ENCODE measurements around the gene MEA1.

MEA1 gene

DNA sequence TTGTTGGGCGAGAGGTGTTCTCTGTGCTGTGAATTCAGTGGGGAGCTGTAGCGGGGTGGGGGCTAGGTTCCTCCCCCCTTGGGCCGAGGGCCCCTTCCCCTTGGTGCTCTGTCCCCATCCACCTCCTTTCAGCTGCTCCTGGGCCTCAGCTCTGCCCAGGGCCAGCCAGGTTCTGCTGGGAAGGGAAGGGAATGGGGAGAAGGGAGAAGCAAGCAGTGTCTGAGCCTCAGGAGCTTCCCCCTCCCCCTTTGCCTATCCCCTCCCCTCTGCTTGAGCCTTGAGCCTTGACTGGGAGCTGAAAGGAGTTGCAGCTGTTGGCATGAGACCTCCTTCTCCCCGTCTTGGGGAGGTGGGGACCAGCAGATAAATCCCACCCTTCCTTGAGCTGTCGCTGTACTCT lies 7.1 kb upstream of the MEA1 start (continued):
- TF ChIP-seq, protein P1, sequence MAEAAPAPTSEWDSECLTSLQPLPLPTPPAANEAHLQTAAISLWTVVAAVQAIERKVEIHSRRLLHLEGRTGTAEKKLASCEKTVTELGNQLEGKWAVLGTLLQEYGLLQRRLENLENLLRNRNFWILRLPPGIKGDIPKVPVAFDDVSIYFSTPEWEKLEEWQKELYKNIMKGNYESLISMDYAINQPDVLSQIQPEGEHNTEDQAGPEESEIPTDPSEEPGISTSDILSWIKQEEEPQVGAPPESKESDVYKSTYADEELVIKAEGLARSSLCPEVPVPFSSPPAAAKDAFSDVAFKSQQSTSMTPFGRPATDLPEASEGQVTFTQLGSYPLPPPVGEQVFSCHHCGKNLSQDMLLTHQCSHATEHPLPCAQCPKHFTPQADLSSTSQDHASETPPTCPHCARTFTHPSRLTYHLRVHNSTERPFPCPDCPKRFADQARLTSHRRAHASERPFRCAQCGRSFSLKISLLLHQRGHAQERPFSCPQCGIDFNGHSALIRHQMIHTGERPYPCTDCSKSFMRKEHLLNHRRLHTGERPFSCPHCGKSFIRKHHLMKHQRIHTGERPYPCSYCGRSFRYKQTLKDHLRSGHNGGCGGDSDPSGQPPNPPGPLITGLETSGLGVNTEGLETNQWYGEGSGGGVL (tag by site-specific recombination; IDR thresholded peaks at IDR 0.05) = peak; percentile 68; the same call in 1 of the 2 replicates
- TF ChIP-seq ZNF366 (tag by site-specific recombination; conservative IDR thresholded peaks at IDR 0.05) = 0 out of 2 replicates have a peak, but pooled peaks have one; percentile 19
- no peak for TF ChIP-seq ZNF629 (tag by site-specific recombination; IDR thresholded peaks at IDR 0.05)
- peak; percentile 49; the same call in 1 of the 2 replicates for TF ChIP-seq GLIS2 (tag by site-specific recombination; IDR thresholded peaks at IDR 0.05)
- TF ChIP-seq ZFP3 (tag by site-specific recombination; IDR thresholded peaks at IDR 0.05; ENCODE audit: low read depth) = no peak
- no peak for TF ChIP-seq PRDM6 (tag by site-specific recombination; IDR thresholded peaks at IDR 0.05)
- TF ChIP-seq ZBTB17 (tag by site-specific recombination; IDR thresholded peaks at IDR 0.05) = peak; percentile 57
- TF ChIP-seq ZBTB6 (tag by site-specific recombination; IDR thresholded peaks at IDR 0.05) = peak; percentile 76
- TF ChIP-seq SP2 (tag by site-specific recombination; IDR thresholded peaks at IDR 0.05) = peak; percentile 62; the same call in 1 of the 2 replicates
- no peak for TF ChIP-seq ZNF140 (tag by site-specific recombination; IDR thresholded peaks at IDR 0.05)
- TF ChIP-seq ZXDB (tag by site-specific recombination; IDR thresholded peaks at IDR 0.05) = no peak

DNA sequence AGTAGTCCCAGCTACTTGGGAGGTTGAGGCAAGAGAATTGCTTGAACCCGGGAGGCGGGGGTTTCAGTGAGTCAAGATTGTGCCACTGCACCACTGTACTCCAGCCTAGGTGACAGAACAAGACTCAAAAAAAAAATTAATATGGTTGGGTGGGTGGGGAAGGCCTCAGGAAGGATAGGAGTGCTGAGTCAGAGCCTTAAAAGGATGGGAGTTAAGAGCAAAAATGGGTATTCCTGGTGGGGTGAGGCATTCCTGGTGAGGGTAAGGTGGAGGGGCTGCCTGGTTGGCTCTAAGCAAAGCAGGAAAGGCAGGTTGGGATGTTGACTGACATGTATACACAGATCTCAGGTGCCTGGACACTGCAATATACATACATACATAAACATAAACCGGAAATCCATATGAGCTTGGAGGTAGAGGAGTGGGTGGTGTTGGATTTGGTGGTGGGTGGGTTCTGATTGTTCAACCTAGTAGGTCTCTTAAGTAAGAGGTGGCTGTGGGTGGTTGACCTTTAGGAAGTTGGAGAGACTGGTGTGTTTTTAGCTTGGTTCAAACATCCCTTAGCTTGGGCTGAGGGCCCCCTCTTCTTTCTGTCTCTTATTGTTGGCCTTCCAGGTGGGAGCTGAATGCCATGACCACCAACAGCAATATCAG lies 6.4 kb upstream of the MEA1 start:
- Histone ChIP-seq H3K4me1 (ENCODE audit: control insufficient read depth, insufficient read depth, low read length) (peaks cover 11% of the 10 kb centered on the region), H3K4me3 (ENCODE audit: low read depth, low read length) (no peak overlapping the region), H3K27ac (ENCODE audit: extremely low read depth, low read depth, low read length) (peak overlapping the region; percentile 86), H3K36me3 (ENCODE audit: control insufficient read depth in 2 of 2, insufficient read depth in 1 of 2, low read length in 2 of 2) (peaks cover 45 to 72% of the 10 kb centered on the region in 2 experiments), H3K9me3 (ENCODE audit: control insufficient read depth, insufficient read depth, low read depth, low read length) (no peaks in the 10 kb centered on the region)
- POLR2A ChIA-PET = interaction anchor here (1.0 to 9.2 kb wide), 13 partner anchors 6 to 124 kb away, joined by 3 to 66 read pairs (median 8); partner anchors contain the start of genes CNPY3, CUL7, KLC4 and KLHDC3
- CTCF ChIA-PET = interaction anchor here (0.5 to 2.3 kb wide), 7 partner anchors 10 to 314 kb away, joined by 3 to 11 read pairs (median 4); no protein-coding TSS in a partner anchor
- TF ChIP-seq SETDB1 (IDR thresholded peaks at IDR 0.05; ENCODE audit: insufficient read length, low read length) (no peak), ZNF558 (tag by site-specific recombination; IDR thresholded peaks at IDR 0.05) (peak; percentile 57), KLF8 (tag by site-specific recombination; IDR thresholded peaks at IDR 0.05) (no peak), REPIN1 (tag by site-specific recombination; IDR thresholded peaks at IDR 0.05; ENCODE audit: low read depth) (no peak), ZFHX2 (tag by site-specific recombination; conservative IDR thresholded peaks at IDR 0.05) (peak; percentile 76), EGR2 (tag by site-specific recombination; IDR thresholded peaks at IDR 0.05; ENCODE audit: low read depth) (peak; percentile 73)

GRCh38 chr6:43019152-43019551 lies 5.4 kb upstream of the MEA1 start:
- ChIA-PET CTCF (interaction anchor here (0.5 to 2.3 kb wide), 2 partner anchors 9 to 315 kb away, joined by 3 to 11 read pairs; no protein-coding TSS in a partner anchor), POLR2A (interaction anchor here (1.6 to 4.6 kb wide), 2 partner anchors 15 to 35 kb away, joined by 4 to 22 read pairs; partner anchors contain the start of gene PPP2R5D)
- Histone ChIP-seq H3K36me3 (ENCODE audit: control insufficient read depth in 2 of 2, insufficient read depth in 1 of 2, low read length in 2 of 2) (peaks cover 40 to 62% of the 10 kb centered on the region in 2 experiments), H3K4me3 (ENCODE audit: low read depth, low read length) (no peak overlapping the region), H3K4me1 (ENCODE audit: control insufficient read depth, insufficient read depth, low read length) (peaks cover 15% of the 10 kb centered on the region), H3K9me3 (ENCODE audit: control insufficient read depth, insufficient read depth, low read depth, low read length) (no peaks in the 10 kb centered on the region), H3K27ac (ENCODE audit: extremely low read depth, low read depth, low read length) (no peak overlapping the region)
- TF ChIP-seq ZNF16 (tag by site-specific recombination; IDR thresholded peaks at IDR 0.05; ENCODE audit: low read depth) (no peak), ZNF335 (tag by site-specific recombination; conservative IDR thresholded peaks at IDR 0.05) (no peak), ZNF169 (tag by site-specific recombination; IDR thresholded peaks at IDR 0.05) (no peak), ZNF114 (tag by site-specific recombination; IDR thresholded peaks at IDR 0.05) (no peak), YY2 (tag by site-specific recombination; IDR thresholded peaks at IDR 0.05) (no peak; the same call in 1 of the 2 replicates), ZNF521 (tag by site-specific recombination; IDR thresholded peaks at IDR 0.05) (no peak), ZSCAN16 (tag by site-specific recombination; IDR thresholded peaks at IDR 0.05) (no peak), EGR2 (tag by site-specific recombination; IDR thresholded peaks at IDR 0.05; ENCODE audit: low read depth) (no peak), ZNF37A (tag by site-specific recombination; IDR thresholded peaks at IDR 0.05) (no peak), SP3 (tag by site-specific recombination; IDR thresholded peaks at IDR 0.05) (no peak), ZNF112 (tag by site-specific recombination; IDR thresholded peaks at IDR 0.05) (no peak), ZNF280C (tag by site-specific recombination; IDR thresholded peaks at IDR 0.05) (no peak)
